Stimulated activated CD4-positive, alpha-beta T cell treated with anti-CD3 and anti-CD28 coated beads, Interleukin-4, amount 100 ng/mL, for 4 hours (primary cell): ENCODE data around the gene STX18.
A peak's percentile ranks its signal among the peaks of the same experiment; 100 is the strongest.
"Not testable (repeated sequence)": the region's sequence is repeated elsewhere in the genome, so short reads cannot be mapped to it uniquely, and the experiment has no call there.

Experiments used
- DNase-seq, 2 experiments: peaks; one replicate each; pipeline ENCODE4 v3.0.0-alpha.2; 2020

Gene STX18

GRCh38 chr4:4477391-4477790 lies 64.5 kb downstream of the STX18 start:
- no peak for DNase-seq

GRCh38 chr4:4474476-4474875 lies 67.4 kb downstream of the STX18 start:
- no peak for DNase-seq

- DNase-seq, result no peak
These were observed 69.4 kb downstream of the STX18 start for GRCh38 chr4:4472344-4472958.

GRCh38 chr4:4471195-4471594 lies 70.7 kb downstream of the STX18 start:
- no peak for DNase-seq

- DNase-seq, result no peak
These were observed 71.6 kb downstream of the STX18 start for GRCh38 chr4:4470208-4470607.

- not testable (repeated sequence) for DNase-seq
These were observed 76.6 kb downstream of the STX18 start for GRCh38 chr4:4465238-4465637.

- no peak for DNase-seq
These were observed 78.9 kb downstream of the STX18 start for GRCh38 chr4:4462970-4463369.

- DNase-seq, result peak; percentile 7 to 12
These were observed 80.0 kb downstream of the STX18 start for GRCh38 chr4:4461850-4462249.

GRCh38 chr4:4461178-4461577 lies 80.7 kb downstream of the STX18 start:
- DNase-seq, result no peak

GRCh38 chr4:4460759-4461158 lies 81.1 kb downstream of the STX18 start:
- peak; percentile 1 to 4 for DNase-seq

- DNase-seq, result no peak
These were observed 82.7 kb downstream of the STX18 start for GRCh38 chr4:4459181-4459580.

GRCh38 chr4:4457803-4458553 lies 83.9 kb downstream of the STX18 start:
- no peak for DNase-seq

- DNase-seq, result no peak
These were observed 84.9 kb downstream of the STX18 start for GRCh38 chr4:4456816-4457578.

GRCh38 chr4:4456351-4456750 lies 85.5 kb downstream of the STX18 start:
- no peak for DNase-seq

GRCh38 chr4:4455210-4455865 lies 86.5 kb downstream of the STX18 start:
- DNase-seq, result no peak

- DNase-seq, result no peak
These were observed 95.4 kb downstream of the STX18 start for GRCh38 chr4:4446434-4446833.

GRCh38 chr4:4443821-4444220 lies 98.0 kb downstream of the STX18 start:
- no peak for DNase-seq

GRCh38 chr4:4440333-4441061 lies 101.4 kb downstream of the STX18 start:
- DNase-seq, result no peak

GRCh38 chr4:4439782-4440181 lies 102.1 kb downstream of the STX18 start:
- DNase-seq, result no peak

- no peak for DNase-seq
These were observed 103.0 kb downstream of the STX18 start for GRCh38 chr4:4438891-4439290.

GRCh38 chr4:4437798-4438470 lies 103.9 kb downstream of the STX18 start:
- DNase-seq, result no peak

- DNase-seq, result no peak
These were observed 105.5 kb downstream of the STX18 start for GRCh38 chr4:4436244-4436823.
